HepG2 (cell line): Measurements from ENCODE around the gene ACER3. TPM values are rescaled to one million over a fixed set of nuclear protein-coding genes. Genes with fewer than 3 reads are reported as not detected.

ENCODE experiments used
- ATAC-seq: fragments of 200-7000 bp; cut with Tn5 transposase; 3 replicates; pipeline ENCODE4 v1.9.1; 2020; ENCODE audit warnings: mild to moderate bottlenecking, moderate library complexity
- BruUV-seq: library from RNA; stranded (reverse); fragments of 400-500 nt; replicated peaks from 2 replicates; lab custom pipeline; 2021; lab: Mats Ljungman, UMichigan
- CTCF ChIA-PET: fragments of 300-600 bp; formaldehyde crosslinking; extraction: SDS; loops from one replicate; lab custom pipeline; 2021; ENCODE audit warnings: low total read pairs, inconsistent platforms, low intra/inter-chr PET ratio; lab: Yijun Ruan, JAX
- POLR2A ChIA-PET: fragments of 350-600 bp; sonication (Branson Sonifier 250); formaldehyde crosslinking; loops from one replicate; lab custom pipeline; 2020; ENCODE audit warnings: antibody characterized with exemption, inconsistent platforms; lab: Yijun Ruan, JAX
- DNase-seq: peaks from one replicate; pipeline ENCODE4 v3.0.0-alpha.2; 2015; ENCODE audit warnings: low spot score
- FAIRE-seq: peaks from 3 replicates; lab custom pipeline; 2011; peaks lifted over from hg19 to GRCh38; lab: Jason Lieb, UNC
- H2AFZ ChIP-seq: one replicate; pipeline ENCODE4 v1.6.1; 2011; ENCODE audit warnings: low read length, inconsistent platforms
- H3K27ac ChIP-seq: fragments of 300-600 bp; 3 replicates; pipeline ENCODE4 v1.8.0; 2011; ENCODE audit warnings: mixed run types, mild to moderate bottlenecking, mixed read lengths, low read length, inconsistent platforms; ENCODE audit not compliant: insufficient read depth; ENCODE audit errors: extremely low read length
- H3K27me3 ChIP-seq, 2 experiments: fragments of 200-600 bp in 1 of 2; 2 replicates in 1 of 2; 3 replicates in 1 of 2; pipeline versions ENCODE4 v1.6.0 to v1.8.0; 2011; ENCODE audit warnings: low read length in 2 of 2, mild to moderate bottlenecking in 2 of 2, moderate library complexity in 2 of 2, inconsistent platforms in 1 of 2; ENCODE audit not compliant: insufficient read depth in 2 of 2, control insufficient read depth in 1 of 2
- H3K36me3 ChIP-seq, 2 experiments: fragments of 200-600 bp in 1 of 2; replicated peaks in 1 of 2; 2 replicates in 1 of 2; 3 replicates in 1 of 2; pipeline versions ENCODE4 v1.5.1 to v1.8.0; 2011; ENCODE audit warnings: low read length in 2 of 2, inconsistent platforms in 1 of 2; ENCODE audit not compliant: insufficient read depth in 2 of 2, control insufficient read depth in 1 of 2
- H3K4me1 ChIP-seq: 2 replicates; pipeline ENCODE4 v1.5.1; 2012; ENCODE audit warnings: low read length, inconsistent platforms; ENCODE audit not compliant: insufficient read depth
- H3K4me2 ChIP-seq: 2 replicates; pipeline ENCODE4 v1.6.0; 2011; ENCODE audit warnings: low read depth, low read length, inconsistent platforms
- H3K4me3 ChIP-seq, 3 experiments: fragments of 200-600 bp in 1 of 3; sonication (generic), shearing (Covaris generic) in 1 of 3; replicated peaks in 1 of 3; 2 replicates each; pipeline ENCODE4 v1.5.1; 2011 to 2016; ENCODE audit warnings: low read length in 3 of 3, inconsistent platforms in 2 of 3, low read depth in 2 of 3, mild to moderate bottlenecking in 2 of 3, control low read depth in 1 of 3, mixed read lengths in 1 of 3; ENCODE audit not compliant: insufficient read depth in 1 of 3
- H3K79me2 ChIP-seq: one replicate; pipeline ENCODE4 v1.6.1; 2011; ENCODE audit warnings: low read length, inconsistent platforms; ENCODE audit not compliant: insufficient read depth
- H3K9ac ChIP-seq: 2 replicates; pipeline ENCODE4 v1.6.0; 2011; ENCODE audit warnings: mild to moderate bottlenecking, low read depth, low read length, inconsistent platforms; ENCODE audit not compliant: insufficient read depth
- H3K9me3 ChIP-seq: 2 replicates; pipeline ENCODE4 v1.5.1; 2012; ENCODE audit warnings: mild to moderate bottlenecking, low read length
- H4K20me1 ChIP-seq: 2 replicates; pipeline ENCODE4 v1.6.0; 2011; ENCODE audit warnings: inconsistent platforms, mild to moderate bottlenecking, low read length, moderate library complexity; ENCODE audit not compliant: insufficient read depth
- EEA1 ChIP-seq: sonication (generic); formaldehyde crosslinking; IDR thresholded peaks from 2 replicates; pipeline ENCODE4 v1.5.1; 2020; ENCODE audit warnings: mild to moderate bottlenecking, missing genetic modification reagents, borderline replicate concordance
- HMG20A ChIP-seq: IDR thresholded peaks from 2 replicates; pipeline ENCODE4 v1.6.1; 2016; ENCODE audit warnings: borderline replicate concordance
- MLX ChIP-seq: IDR thresholded peaks from 2 replicates; pipeline ENCODE4 v1.6.1; 2016
- NRL ChIP-seq: sonication (generic); formaldehyde crosslinking; IDR thresholded peaks from 2 replicates; pipeline ENCODE4 v1.5.0; 2020; ENCODE audit warnings: missing genetic modification reagents, mild to moderate bottlenecking, moderate library complexity, borderline replicate concordance
- PLSCR1 ChIP-seq: sonication (generic); formaldehyde crosslinking; IDR thresholded peaks from 2 replicates; pipeline ENCODE4 v1.5.0; 2020; ENCODE audit warnings: missing genetic modification reagents, mild to moderate bottlenecking, borderline replicate concordance
- PTBP1 ChIP-seq: fragments of 200-400 bp; formaldehyde crosslinking; IDR thresholded peaks from 2 replicates; pipeline ENCODE4 v1.6.1; 2018; ENCODE audit warnings: low read length, low read depth; ENCODE audit not compliant: poor library complexity, severe bottlenecking
- RXRA ChIP-seq: sonication (generic); formaldehyde crosslinking; IDR thresholded peaks from 2 replicates; pipeline ENCODE4 v1.5.1; 2020; ENCODE audit warnings: missing genetic modification reagents
- ZBTB38 ChIP-seq: sonication (generic); formaldehyde crosslinking; IDR thresholded peaks from 2 replicates; pipeline ENCODE4 v1.5.1; 2020; ENCODE audit warnings: mild to moderate bottlenecking, missing genetic modification reagents
- ZNF383 ChIP-seq: sonication (generic); formaldehyde crosslinking; IDR thresholded peaks from 2 replicates; pipeline ENCODE4 v1.4.0; 2020; ENCODE audit warnings: missing genetic modification reagents, mild to moderate bottlenecking, borderline replicate concordance
- ZNF790 ChIP-seq: sonication (generic); formaldehyde crosslinking; IDR thresholded peaks from 2 replicates; pipeline ENCODE4 v1.8.0; 2022; ENCODE audit warnings: missing genetic modification reagents, mild to moderate bottlenecking, borderline replicate concordance
- WGBS: methylation state at CpG from one replicate; pipeline ENCODE4 v1.1.6; 2017; ENCODE audit warnings: low lambda C conversion rate; 5-methylcytosine and 5-hydroxymethylcytosine counted together
- in situ Hi-C: cut with HindIII; loops from 2 replicates; pipeline ENCODE4 v1.10.0; 2017; ENCODE audit warnings: low pct_unique_long_range_greater_than_20kb; ENCODE audit not compliant: extremely low pct_ligation_motif_present
- intact Hi-C: fragments of 100-400 bp; cut with micrococcal nuclease; formaldehyde crosslinking; loops from one replicate; pipeline ENCODE4 v1.10.0; 2022; ENCODE audit not compliant: unreplicated experiment
- polyA plus RNA-seq, 8 experiments: library from polyadenylated mRNA; depleted of rRNA in 3 of 8; stranded (reverse) in 7 of 8; unstranded in 1 of 8; fragments of >200 nt; fragmentation: Illumina TruSeq in 4 of 8; extraction: Trizol in 4 of 8; gene quantifications; 2 replicates each; pipeline versions ENCODE4 v1.2.1 to v1.2.3, GENCODE V29; 2011 to 2016; ENCODE audit warnings: low read depth in 4 of 8, missing spikeins in 1 of 8, mixed read lengths in 1 of 8; ENCODE audit not compliant: insufficient read depth in 1 of 8
- total RNA-seq, 5 experiments: library from RNA; depleted of rRNA; stranded (reverse); fragments of >200 nt; fragmentation: Illumina TruSeq; extraction: Trizol; gene quantifications; 2 replicates each; pipeline ENCODE4 v1.2.3, GENCODE V29; 2016; ENCODE audit warnings: low read depth in 1 of 5

ACER3 gene
- total and polyA plus RNA-seq, 2 of the 13 experiments (the other 11 are each of a cell fraction or from before 2014, with no cell fraction given): 6.0 to 9.8 TPM

GRCh38 chr11:76834151-76834550 is 26.6 kb upstream of the ACER3 start:
- 52% methylated on average over 3 of the region's 3 CpGs for WGBS
- no peak overlapping the region for H3K4me3 ChIP-seq
- no peak for FAIRE-seq
- in situ Hi-C loops (loop anchor here (10.0 kb wide), 1 partner anchor 109 kb away; no protein-coding TSS in a partner anchor), intact Hi-C loops (no loop called here)
- ATAC-seq: no peak
- ChIA-PET CTCF (no interaction called here), POLR2A (no interaction called here)
- H3K9me3 ChIP-seq: no peaks in the 10 kb centered on the region
- no peak overlapping the region for H3K4me2 ChIP-seq
- TF ChIP-seq PTBP1 (no peak), PLSCR1 (CRISPR knock-in tag) (no peak), NRL (CRISPR knock-in tag) (no peak), RXRA (CRISPR knock-in tag) (no peak), ZBTB38 (CRISPR knock-in tag) (no peak), HMG20A (CRISPR knock-in tag) (no peak), EEA1 (CRISPR knock-in tag) (no peak), MLX (CRISPR knock-in tag) (no peak), ZNF383 (CRISPR knock-in tag) (no peak), ZNF790 (no peak)
- H4K20me1 ChIP-seq: no peaks in the 10 kb centered on the region; the same call in 1 of the 2 replicates
- BruUV-seq: no TSS peak
- H3K4me1 ChIP-seq: peaks cover 7% of the 10 kb centered on the region; the same call in 1 of the 2 replicates
- no peak for DNase-seq
- H3K36me3 ChIP-seq: no peaks in the 10 kb centered on the region
- H2AFZ ChIP-seq: no peak overlapping the region
- peaks cover 5 to 44% of the 10 kb centered on the region in 2 experiments; a peak in 3 of 5 replicates for H3K27me3 ChIP-seq
- no peak overlapping the region for H3K9ac ChIP-seq
- no peaks in the 10 kb centered on the region for H3K79me2 ChIP-seq
- no peak overlapping the region for H3K27ac ChIP-seq
